HG03196 (cell line): Measurements from ENCODE around the gene CELF1.

ENCODE experiments used
- ATAC-seq: cut with Tn5 transposase; IDR thresholded peaks from one replicate; pipeline ENCODE4 v1.9.1; 2021; ENCODE audit not compliant: unreplicated experiment

The CELF1 gene

GRCh38 chr11:47451436-47451835 lies 101.5 kb downstream of the CELF1 start:
- ATAC-seq, result no peak

- ATAC-seq, result no peak
These were observed 103.4 kb downstream of the CELF1 start for GRCh38 chr11:47449541-47449940.

- ATAC-seq, result no peak
These were observed 104.1 kb downstream of the CELF1 start, which contains the start of gene RAPSN for GRCh38 chr11:47448566-47449427. Gene RAPSN (minus strand): TSS chr11:47449136. CDS start chr11:47448964, 172 bp downstream.

- ATAC-seq, result no peak
These were observed 105.0 kb downstream of the CELF1 start for GRCh38 chr11:47447906-47448305.

- ATAC-seq, result no peak
These were observed 106.1 kb downstream of the CELF1 start for GRCh38 chr11:47446833-47447232.

- no peak for ATAC-seq
These were observed 107.1 kb downstream of the CELF1 start for GRCh38 chr11:47445840-47446239.

- ATAC-seq, result no peak
These were observed 109.1 kb downstream of the CELF1 start for GRCh38 chr11:47443817-47444216.

- ATAC-seq, result no peak
These were observed 109.8 kb downstream of the CELF1 start for GRCh38 chr11:47443028-47443700.

GRCh38 chr11:47442514-47442913 lies 110.4 kb downstream of the CELF1 start:
- no peak for ATAC-seq

- ATAC-seq, result no peak
These were observed 111.5 kb downstream of the CELF1 start for GRCh38 chr11:47441421-47441820.

GRCh38 chr11:47440054-47440476 lies 112.9 kb downstream of the CELF1 start:
- no peak for ATAC-seq

- no peak for ATAC-seq
These were observed 114.2 kb downstream of the CELF1 start for GRCh38 chr11:47438721-47439120.

- no peak for ATAC-seq
These were observed 115.0 kb downstream of the CELF1 start for GRCh38 chr11:47437746-47438418.

- no peak for ATAC-seq
These were observed 115.7 kb downstream of the CELF1 start for GRCh38 chr11:47437218-47437745.

GRCh38 chr11:47436726-47437125 lies 116.2 kb downstream of the CELF1 start:
- ATAC-seq, result no peak

GRCh38 chr11:47435687-47436086 lies 117.2 kb downstream of the CELF1 start:
- ATAC-seq, result no peak

GRCh38 chr11:47434011-47434786 lies 118.7 kb downstream of the CELF1 start:
- no peak for ATAC-seq

- ATAC-seq, result no peak
These were observed 119.8 kb downstream of the CELF1 start for GRCh38 chr11:47433157-47433556.

GRCh38 chr11:47431356-47432083 lies 121.4 kb downstream of the CELF1 start:
- ATAC-seq, result no peak

- ATAC-seq, result no peak
These were observed 122.4 kb downstream of the CELF1 start for GRCh38 chr11:47430524-47430923.
